Activated CD8-positive, alpha-beta T cell treated with anti-CD3 and anti-CD28 coated beads for 36 hours (primary cell): Measurements from ENCODE around the gene RTP5. TPM values are rescaled to one million over a fixed set of nuclear protein-coding genes. Genes with fewer than 3 reads are reported as not detected.
A peak's percentile ranks its signal among the peaks of the same experiment; 100 is the strongest.

Experiments
- ATAC-seq: fragments of 200-7000 bp; cut with Tn5 transposase; one replicate; pipeline ENCODE4 v1.10.0; 2021; ENCODE audit warnings: mild to moderate bottlenecking, moderate library complexity
- CTCF ChIA-PET: fragments of 350-600 bp; sonication (Branson Sonifier 250); formaldehyde crosslinking; loops from one replicate; lab custom pipeline; 2021; ENCODE audit warnings: antibody characterized with exemption; lab: Charles Lee
- POLR2A ChIA-PET: fragments of 350-600 bp; sonication (Branson Sonifier 250); formaldehyde crosslinking; loops from one replicate; lab custom pipeline; 2021; ENCODE audit warnings: antibody characterized with exemption; lab: Charles Lee
- DNase-seq: peaks from one replicate; pipeline ENCODE4 v3.0.0-alpha.2; 2020
- H3K27ac Mint-ChIP-seq: one replicate; pipeline ENCODE4 v1.8.0; 2021; ENCODE audit warnings: mild to moderate bottlenecking, mixed read lengths
- H3K27me3 Mint-ChIP-seq: one replicate; pipeline ENCODE4 v1.8.0; 2021; ENCODE audit warnings: mixed read lengths
- H3K36me3 Mint-ChIP-seq: one replicate; pipeline ENCODE4 v1.8.0; 2021; ENCODE audit warnings: low read depth, mixed read lengths
- H3K4me1 Mint-ChIP-seq: one replicate; pipeline ENCODE4 v1.8.0; 2021; ENCODE audit warnings: low read depth, mixed read lengths
- H3K4me3 Mint-ChIP-seq: one replicate; pipeline ENCODE4 v1.8.0; 2021; ENCODE audit warnings: mild to moderate bottlenecking, moderate library complexity, mixed read lengths
- H3K9me3 Mint-ChIP-seq: one replicate; pipeline ENCODE4 v1.8.0; 2021; ENCODE audit warnings: mixed read lengths
- CTCF ChIP-seq: fragments of 200-600 bp; IDR thresholded peaks from one replicate; pipeline ENCODE4 v1.8.0; 2022; ENCODE audit warnings: antibody characterized with exemption, mild to moderate bottlenecking
- intact Hi-C: fragments of 100-400 bp; cut with micrococcal nuclease; formaldehyde crosslinking; loops from one replicate; pipeline ENCODE4 v1.10.0; 2022
- total RNA-seq, 2 experiments: library from RNA; stranded (reverse); gene quantifications; one replicate each; pipeline ENCODE4 v1.2.3, GENCODE V29; 2021

RTP5 gene
- total RNA-seq, 2 experiments from 2014 or later, result 0.22 to 0.29 TPM

- ATAC-seq (no peak), DNase-seq (no peak)
- intact Hi-C loops, result loop anchor here (10.0 kb wide), 1 partner anchor 127 kb away; the partner anchor contains the start of gene D2HGDH
- no peak for TF ChIP-seq CTCF
- Mint-ChIP-seq H3K27me3 (peaks cover 22% of the 10 kb centered on the region), H3K4me3 (no peak overlapping the region), H3K36me3 (peaks cover 6% of the 10 kb centered on the region), H3K27ac (peak overlapping the region; percentile 92), H3K4me1 (peaks cover 73% of the 10 kb centered on the region), H3K9me3 (peaks cover 10% of the 10 kb centered on the region)
- ChIA-PET CTCF (no interaction called here), POLR2A (interaction anchor here (0.7 kb wide), 1 partner anchor 13 kb away, joined by 3 read pairs; no protein-coding TSS in a partner anchor)
Measured at GRCh38 chr2:241862093-241862492, 7.4 kb upstream of the RTP5 start.

GRCh38 chr2:241862775-241863535 lies 6.6 kb upstream of the RTP5 start:
- ATAC-seq (no peak), DNase-seq (no peak)
- no peak for TF ChIP-seq CTCF
- intact Hi-C loops, result loop anchor here (10.0 kb wide), 1 partner anchor 128 kb away; the partner anchor contains the start of gene D2HGDH
- peak overlapping the region; percentile 84 for H3K27ac Mint-ChIP-seq
- peaks cover 5% of the 10 kb centered on the region for H3K36me3 Mint-ChIP-seq
- ChIA-PET POLR2A (interaction anchor here (0.7 to 1.0 kb wide), 2 partner anchors 8 to 12 kb away, joined by 3 read pairs; no protein-coding TSS in a partner anchor), CTCF (no interaction called here)
- peaks cover 77% of the 10 kb centered on the region for H3K4me1 Mint-ChIP-seq
- H3K27me3 Mint-ChIP-seq, result peaks cover 22% of the 10 kb centered on the region
- H3K9me3 Mint-ChIP-seq, result peaks cover 10% of the 10 kb centered on the region
- peak overlapping the region; percentile 38 for H3K4me3 Mint-ChIP-seq

GRCh38 chr2:241863536-241863954 lies 6.0 kb upstream of the RTP5 start:
- H3K36me3 Mint-ChIP-seq, result peaks cover 5% of the 10 kb centered on the region
- H3K9me3 Mint-ChIP-seq, result peaks cover 10% of the 10 kb centered on the region

DNA sequence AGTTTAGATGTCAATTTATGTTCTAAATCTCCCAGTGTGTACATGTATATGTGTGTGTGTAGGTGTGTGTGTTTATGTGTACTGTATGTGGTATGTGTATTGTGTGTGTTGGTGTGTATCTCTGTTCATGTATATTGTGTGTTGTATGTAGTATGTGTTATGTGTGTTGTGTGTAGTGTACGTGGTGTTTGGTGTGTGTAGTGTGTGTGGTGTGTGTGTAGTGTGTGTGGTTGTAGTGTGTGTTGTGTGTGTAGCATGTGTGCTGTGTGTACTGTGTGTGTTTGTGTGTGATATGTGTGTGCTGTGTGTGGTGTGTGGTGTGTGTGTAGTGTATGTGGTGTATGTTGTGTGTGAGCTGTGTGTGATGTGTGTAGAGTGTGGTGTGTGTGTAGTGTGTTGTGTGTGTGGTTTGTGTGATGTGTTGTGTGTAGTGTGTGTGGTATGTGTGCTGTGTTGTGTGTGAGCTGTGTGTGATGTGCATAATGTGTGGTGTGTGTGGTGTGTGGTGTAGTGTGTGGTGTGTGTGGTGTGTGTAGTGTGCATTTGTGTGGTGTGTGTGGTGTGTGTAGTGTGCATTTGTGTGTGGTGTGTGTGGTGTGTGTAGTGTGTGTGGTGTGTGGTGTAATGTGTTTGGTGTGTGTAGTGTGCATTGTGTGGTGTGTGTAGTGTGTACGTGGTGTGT lies 5.2 kb upstream of the RTP5 start:
- H3K4me3 Mint-ChIP-seq, result peak overlapping the region; percentile 2
- DNase-seq, result no peak
- ChIA-PET CTCF (no interaction called here), POLR2A (no interaction called here)
- TF ChIP-seq CTCF, result no peak
- peak overlapping the region; percentile 73 for H3K27ac Mint-ChIP-seq
- H3K36me3 Mint-ChIP-seq, result peaks cover 5% of the 10 kb centered on the region
- H3K27me3 Mint-ChIP-seq, result peaks cover 22% of the 10 kb centered on the region
- peaks cover 10% of the 10 kb centered on the region for H3K9me3 Mint-ChIP-seq
- intact Hi-C loops, result loop anchor here (10.0 kb wide), 1 partner anchor 130 kb away; the partner anchor contains the start of gene D2HGDH
- H3K4me1 Mint-ChIP-seq, result peaks cover 89% of the 10 kb centered on the region
- no peak for ATAC-seq

More at GRCh38 chr2:241863536-241863954, 6.0 kb upstream of the RTP5 start:
- CTCF ChIA-PET, result no interaction called here
- peak; percentile 19 for ATAC-seq
- POLR2A ChIA-PET, result interaction anchor here (1.0 kb wide), 1 partner anchor 9 kb away, joined by 3 read pairs; no protein-coding TSS in a partner anchor
- peak; percentile 82 for DNase-seq
- Mint-ChIP-seq H3K27me3 (peaks cover 22% of the 10 kb centered on the region), H3K27ac (peak overlapping the region; percentile 84), H3K4me3 (peak overlapping the region; percentile 38), H3K4me1 (peaks cover 81% of the 10 kb centered on the region)
- TF ChIP-seq CTCF, result no peak
- intact Hi-C loops, result loop anchor here (10.0 kb wide), 1 partner anchor 129 kb away; the partner anchor contains the start of gene D2HGDH
